MCF 10A (cell line): ENCODE results near the gene MBD1. TPM values are rescaled to one million over a fixed set of nuclear protein-coding genes. Genes with fewer than 3 reads are reported as not detected.

Experiments used
- BruUV-seq: library from RNA; stranded (reverse); fragments of 400-500 nt; replicated peaks from 2 replicates; lab custom pipeline; 2021; lab: Mats Ljungman, UMichigan
- CTCF ChIA-PET: fragments of 300-600 bp; sonication (Branson Sonifier 250); formaldehyde crosslinking; extraction: SDS; loops from one replicate; lab custom pipeline; 2021; ENCODE audit warnings: antibody characterized with exemption, inconsistent platforms; lab: Yijun Ruan, JAX
- POLR2A ChIA-PET: fragments of 300-600, 350-650 bp; sonication (Branson Sonifier 250); formaldehyde crosslinking; extraction: SDS; loops from one replicate; lab custom pipeline; 2020; ENCODE audit warnings: antibody characterized with exemption, inconsistent platforms; lab: Yijun Ruan, JAX
- DNase-seq: peaks from one replicate; pipeline ENCODE4 v3.0.0-alpha.2; 2018; ENCODE audit not compliant: unreplicated experiment
- H3K27ac Mint-ChIP-seq: one replicate; pipeline ENCODE4 v1.8.0; 2022; ENCODE audit warnings: mild to moderate bottlenecking, low read depth, mixed read lengths; ENCODE audit not compliant: unreplicated experiment
- H3K27me3 Mint-ChIP-seq: one replicate; pipeline ENCODE4 v1.8.0; 2022; ENCODE audit warnings: mixed read lengths; ENCODE audit not compliant: insufficient read depth, unreplicated experiment
- H3K36me3 Mint-ChIP-seq: one replicate; pipeline ENCODE4 v1.8.0; 2022; ENCODE audit warnings: mild to moderate bottlenecking, moderate library complexity, mixed read lengths; ENCODE audit not compliant: insufficient read depth, unreplicated experiment
- H3K4me1 Mint-ChIP-seq: one replicate; pipeline ENCODE4 v1.8.0; 2022; ENCODE audit warnings: mixed read lengths; ENCODE audit not compliant: insufficient read depth, unreplicated experiment
- H3K4me3 Mint-ChIP-seq: one replicate; pipeline ENCODE4 v1.8.0; 2022; ENCODE audit warnings: mild to moderate bottlenecking, moderate library complexity, mixed read lengths; ENCODE audit not compliant: unreplicated experiment
- H3K9me3 Mint-ChIP-seq: one replicate; pipeline ENCODE4 v1.8.0; 2022; ENCODE audit warnings: mixed read lengths; ENCODE audit not compliant: unreplicated experiment
- intact Hi-C: fragments of 100-400 bp; cut with micrococcal nuclease; formaldehyde crosslinking; loops from 2 replicates; pipeline ENCODE4 v1.14.1; 2022
- total RNA-seq: library from RNA; stranded (reverse); gene quantifications from 2 replicates; pipeline ENCODE4 v1.2.3, GENCODE V29; 2022
- TF ChIP-seq, protein P1 (sequence below): fragments of 200-600 bp; IDR thresholded peaks from one replicate; pipeline ENCODE4 v1.8.0; 2022; ENCODE audit warnings: antibody characterized with exemption, mild to moderate bottlenecking; ENCODE audit not compliant: unreplicated experiment

The MBD1 gene
- total RNA-seq, 1 experiment from 2014 or later = 203 TPM

DNA sequence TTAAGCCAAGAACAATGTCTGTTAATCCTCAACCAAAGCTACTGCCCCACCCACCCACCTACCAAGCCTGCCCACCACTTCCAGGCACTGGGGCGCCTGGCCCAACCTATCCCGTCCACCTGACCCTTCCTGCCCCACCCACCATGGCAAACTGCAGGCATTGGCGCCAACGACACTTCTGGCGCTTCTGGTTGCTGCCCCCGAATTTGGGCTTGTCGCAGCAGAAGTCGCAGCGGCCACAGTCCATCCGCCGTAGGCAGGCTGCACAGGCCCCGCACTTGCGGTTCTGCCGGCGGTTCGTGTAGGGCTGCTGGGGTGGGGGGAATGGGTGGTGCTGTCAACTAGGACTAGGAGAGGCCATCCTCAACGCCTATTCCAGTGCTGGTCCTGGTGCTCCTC, 7.3 kb downstream of the MBD1 start:
- H3K27me3 Mint-ChIP-seq = no peaks in the 10 kb centered on the region
- intact Hi-C loops = no loop called here
- peaks cover 79% of the 10 kb centered on the region for H3K36me3 Mint-ChIP-seq
- TF ChIP-seq, protein P1, sequence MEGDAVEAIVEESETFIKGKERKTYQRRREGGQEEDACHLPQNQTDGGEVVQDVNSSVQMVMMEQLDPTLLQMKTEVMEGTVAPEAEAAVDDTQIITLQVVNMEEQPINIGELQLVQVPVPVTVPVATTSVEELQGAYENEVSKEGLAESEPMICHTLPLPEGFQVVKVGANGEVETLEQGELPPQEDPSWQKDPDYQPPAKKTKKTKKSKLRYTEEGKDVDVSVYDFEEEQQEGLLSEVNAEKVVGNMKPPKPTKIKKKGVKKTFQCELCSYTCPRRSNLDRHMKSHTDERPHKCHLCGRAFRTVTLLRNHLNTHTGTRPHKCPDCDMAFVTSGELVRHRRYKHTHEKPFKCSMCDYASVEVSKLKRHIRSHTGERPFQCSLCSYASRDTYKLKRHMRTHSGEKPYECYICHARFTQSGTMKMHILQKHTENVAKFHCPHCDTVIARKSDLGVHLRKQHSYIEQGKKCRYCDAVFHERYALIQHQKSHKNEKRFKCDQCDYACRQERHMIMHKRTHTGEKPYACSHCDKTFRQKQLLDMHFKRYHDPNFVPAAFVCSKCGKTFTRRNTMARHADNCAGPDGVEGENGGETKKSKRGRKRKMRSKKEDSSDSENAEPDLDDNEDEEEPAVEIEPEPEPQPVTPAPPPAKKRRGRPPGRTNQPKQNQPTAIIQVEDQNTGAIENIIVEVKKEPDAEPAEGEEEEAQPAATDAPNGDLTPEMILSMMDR = no peak
- DNase-seq = no peak
- H3K4me3 Mint-ChIP-seq = no peak overlapping the region
- BruUV-seq = no TSS peak
- ChIA-PET POLR2A (interaction anchor here (1.1 kb wide), 1 partner anchor 100 kb away, joined by 4 read pairs; the partner anchor contains the start of gene SKA1), CTCF (interaction anchor here (0.6 to 2.1 kb wide), 2 partner anchors 83 to 778 kb away, joined by 3 to 7 read pairs; no protein-coding TSS in a partner anchor)
- H3K9me3 Mint-ChIP-seq = no peaks in the 10 kb centered on the region
- no peak overlapping the region for H3K27ac Mint-ChIP-seq
- H3K4me1 Mint-ChIP-seq = peaks cover 15% of the 10 kb centered on the region

DNA sequence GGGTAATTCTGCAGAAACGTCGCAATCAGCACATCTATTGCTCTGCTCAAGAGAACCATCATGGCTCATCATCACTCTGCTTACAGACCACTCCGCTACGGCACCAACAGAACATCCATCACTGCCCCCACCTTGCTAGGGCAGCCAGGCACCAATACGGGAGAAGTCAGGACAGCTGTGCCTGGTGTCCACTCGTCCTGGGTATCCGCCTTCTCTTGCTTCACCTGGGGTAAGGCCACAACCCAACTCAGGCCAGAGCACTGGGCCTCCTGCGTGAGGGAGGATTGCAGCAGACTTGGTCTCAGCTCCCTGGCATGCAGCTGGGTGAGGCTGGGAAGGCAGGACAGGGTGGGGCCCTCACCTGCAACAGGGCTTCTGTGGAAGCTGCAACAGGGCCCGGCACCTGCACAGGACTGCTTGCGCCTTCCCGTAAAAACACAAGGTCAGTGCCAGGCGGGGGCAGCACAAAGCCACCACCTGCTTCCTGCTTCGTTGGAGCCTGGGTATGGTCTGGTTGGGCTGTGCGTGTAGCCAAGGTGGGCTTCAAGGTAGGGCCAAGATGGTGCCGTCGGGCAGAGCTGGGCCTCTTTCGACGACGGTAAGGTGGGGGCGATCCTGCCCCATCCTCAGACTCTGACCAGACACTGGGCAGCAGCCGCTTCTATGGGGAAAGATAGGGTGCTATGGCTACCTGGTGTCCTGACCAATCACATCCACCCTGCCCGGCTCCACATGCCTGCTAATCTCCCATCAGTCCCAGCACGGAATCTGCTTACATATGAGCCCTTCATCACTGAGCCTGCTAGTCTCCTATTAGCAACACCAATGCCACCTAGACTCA, 7.9 kb downstream of the MBD1 start:
- ChIA-PET CTCF (interaction anchor here (0.6 to 2.1 kb wide), 3 partner anchors 84 to 785 kb away, joined by 3 to 7 read pairs (median 3); no protein-coding TSS in a partner anchor), POLR2A (no interaction called here)
- DNase-seq = no peak
- intact Hi-C loops = no loop called here
- H3K4me3 Mint-ChIP-seq = no peak overlapping the region
- no peaks in the 10 kb centered on the region for H3K9me3 Mint-ChIP-seq
- no peaks in the 10 kb centered on the region for H3K27me3 Mint-ChIP-seq
- H3K4me1 Mint-ChIP-seq = peaks cover 12% of the 10 kb centered on the region
- peaks cover 79% of the 10 kb centered on the region for H3K36me3 Mint-ChIP-seq
- H3K27ac Mint-ChIP-seq = peak overlapping the region; percentile 35
- BruUV-seq = no TSS peak
- TF ChIP-seq, protein P1 = no peak

DNA sequence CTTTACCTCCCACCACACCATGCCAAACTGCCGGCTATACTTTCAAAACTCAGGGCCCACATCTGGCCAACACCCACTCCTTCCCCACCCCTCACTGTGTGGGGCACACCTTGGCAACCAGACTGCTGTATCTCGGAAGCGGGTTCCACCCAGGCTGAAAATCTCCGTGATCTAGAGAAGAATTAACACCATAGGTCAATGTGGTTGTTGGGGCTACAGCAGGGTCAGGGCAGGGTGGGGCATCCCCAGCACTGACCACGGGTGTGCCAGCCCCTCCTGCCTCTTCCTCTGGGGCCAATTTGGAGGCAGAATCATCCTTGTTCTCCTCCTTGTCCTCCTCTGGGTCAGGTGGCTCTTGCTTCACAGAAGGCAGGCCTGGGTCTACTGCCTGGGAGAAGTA, 8.8 kb downstream of the MBD1 start:
- no peak overlapping the region for H3K4me3 Mint-ChIP-seq
- POLR2A ChIA-PET = no interaction called here

More for the DNA sequence above, 8.8 kb downstream of the MBD1 start:
- TF ChIP-seq, protein P1 = no peak
- peak overlapping the region; percentile 35 for H3K27ac Mint-ChIP-seq
- DNase-seq = no peak
- intact Hi-C loops = no loop called here
- peaks cover 7% of the 10 kb centered on the region for H3K4me1 Mint-ChIP-seq
- no peaks in the 10 kb centered on the region for H3K27me3 Mint-ChIP-seq
- CTCF ChIA-PET = interaction anchor here (0.5 to 2.1 kb wide), 2 partner anchors 19 to 84 kb away, joined by 4 to 7 read pairs; no protein-coding TSS in a partner anchor
- no peaks in the 10 kb centered on the region for H3K9me3 Mint-ChIP-seq
- BruUV-seq = no TSS peak
- H3K36me3 Mint-ChIP-seq = peaks cover 80% of the 10 kb centered on the region
